GM12892 (cell line): Measurements from ENCODE around the gene AMER2.

Experiments
- POLR2A ChIP-seq: IDR thresholded peaks from 2 replicates; pipeline ENCODE4 v1.6.1; 2011; ENCODE audit warnings: low read depth, low read length, control low read depth
- POLR2AphosphoS5 ChIP-seq: IDR thresholded peaks from 2 replicates; pipeline ENCODE4 v1.6.1; 2011; ENCODE audit warnings: low read depth, low read length, control low read depth

DNA sequence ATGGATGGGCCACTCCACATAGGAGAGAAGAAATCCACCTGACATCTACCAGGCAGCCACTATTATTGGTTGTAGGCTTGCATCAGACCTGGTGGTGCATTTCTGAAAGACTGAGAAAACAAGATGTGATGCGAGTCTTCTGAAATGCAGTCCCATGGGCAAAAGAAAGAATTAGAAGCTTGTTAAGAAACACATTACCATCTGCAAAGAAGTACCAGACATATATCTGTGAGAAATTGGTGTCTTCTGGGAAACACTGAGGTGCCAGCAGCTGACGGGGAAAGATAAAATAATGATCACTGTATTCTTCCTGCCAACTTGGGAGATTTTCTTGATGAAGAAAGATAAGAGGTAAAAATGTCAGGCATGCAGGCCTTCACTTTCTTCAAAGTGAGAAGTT is 14.4 kb downstream of the AMER2 start:
- TF ChIP-seq POLR2A (no peak), POLR2AphosphoS5 (no peak)
